GM12873 (cell line): ENCODE results near the gene ALKBH5.
A peak's percentile ranks its signal among the peaks of the same experiment; 100 is the strongest.

Experiments
- TF ChIP-seq, protein P1 (sequence below): IDR thresholded peaks from 2 replicates; pipeline ENCODE4 v1.5.1; 2012; ENCODE audit warnings: low read depth, mild to moderate bottlenecking, moderate library complexity, low read length, control low read depth; ENCODE audit not compliant: insufficient read depth; ENCODE audit errors: missing control alignments

Gene ALKBH5

DNA sequence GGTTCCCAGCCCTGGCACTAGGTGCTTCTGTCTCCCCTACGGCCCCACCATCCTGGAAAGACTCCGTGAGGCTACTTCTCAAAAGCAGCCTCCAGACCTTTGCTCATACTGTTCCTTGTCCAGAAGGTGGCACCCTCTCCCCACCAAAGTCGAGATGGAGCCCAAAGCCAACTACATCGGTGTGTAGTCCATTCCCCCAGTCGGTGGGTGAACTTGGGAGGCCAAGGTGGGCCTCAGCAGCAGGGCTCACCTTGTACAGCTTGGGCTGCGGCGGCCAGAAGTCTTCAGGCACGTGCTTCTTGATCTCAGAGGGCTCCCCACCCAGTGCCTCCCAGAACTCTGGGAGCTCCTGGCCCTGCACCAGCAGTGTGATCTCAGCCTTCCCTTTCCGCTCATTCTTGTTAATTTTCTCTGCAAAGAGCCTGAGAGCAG is 64.7 kb downstream of the ALKBH5 start:
- TF ChIP-seq, protein P1, sequence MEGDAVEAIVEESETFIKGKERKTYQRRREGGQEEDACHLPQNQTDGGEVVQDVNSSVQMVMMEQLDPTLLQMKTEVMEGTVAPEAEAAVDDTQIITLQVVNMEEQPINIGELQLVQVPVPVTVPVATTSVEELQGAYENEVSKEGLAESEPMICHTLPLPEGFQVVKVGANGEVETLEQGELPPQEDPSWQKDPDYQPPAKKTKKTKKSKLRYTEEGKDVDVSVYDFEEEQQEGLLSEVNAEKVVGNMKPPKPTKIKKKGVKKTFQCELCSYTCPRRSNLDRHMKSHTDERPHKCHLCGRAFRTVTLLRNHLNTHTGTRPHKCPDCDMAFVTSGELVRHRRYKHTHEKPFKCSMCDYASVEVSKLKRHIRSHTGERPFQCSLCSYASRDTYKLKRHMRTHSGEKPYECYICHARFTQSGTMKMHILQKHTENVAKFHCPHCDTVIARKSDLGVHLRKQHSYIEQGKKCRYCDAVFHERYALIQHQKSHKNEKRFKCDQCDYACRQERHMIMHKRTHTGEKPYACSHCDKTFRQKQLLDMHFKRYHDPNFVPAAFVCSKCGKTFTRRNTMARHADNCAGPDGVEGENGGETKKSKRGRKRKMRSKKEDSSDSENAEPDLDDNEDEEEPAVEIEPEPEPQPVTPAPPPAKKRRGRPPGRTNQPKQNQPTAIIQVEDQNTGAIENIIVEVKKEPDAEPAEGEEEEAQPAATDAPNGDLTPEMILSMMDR: peak; percentile 77

DNA sequence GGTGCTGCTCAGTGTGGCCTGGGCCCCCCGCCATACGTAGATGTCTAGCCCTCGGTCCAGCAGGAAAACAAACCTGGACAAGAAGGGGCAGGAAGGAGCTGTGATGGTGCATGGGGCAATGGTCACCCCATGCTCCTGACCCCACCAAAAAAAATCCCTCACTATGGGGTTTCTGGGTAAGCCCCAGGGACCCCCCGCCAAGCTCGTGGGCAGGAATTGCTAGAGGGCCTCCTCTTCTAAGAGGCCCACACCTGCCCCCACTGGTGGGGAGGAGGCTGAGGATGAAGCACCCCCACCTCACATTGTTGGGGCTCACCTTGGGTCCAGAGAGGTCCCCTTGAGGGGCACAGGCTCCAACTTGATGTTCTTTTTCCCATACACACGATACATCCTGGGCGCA is 65.2 kb downstream of the ALKBH5 start:
- TF ChIP-seq, protein P1: no peak

DNA sequence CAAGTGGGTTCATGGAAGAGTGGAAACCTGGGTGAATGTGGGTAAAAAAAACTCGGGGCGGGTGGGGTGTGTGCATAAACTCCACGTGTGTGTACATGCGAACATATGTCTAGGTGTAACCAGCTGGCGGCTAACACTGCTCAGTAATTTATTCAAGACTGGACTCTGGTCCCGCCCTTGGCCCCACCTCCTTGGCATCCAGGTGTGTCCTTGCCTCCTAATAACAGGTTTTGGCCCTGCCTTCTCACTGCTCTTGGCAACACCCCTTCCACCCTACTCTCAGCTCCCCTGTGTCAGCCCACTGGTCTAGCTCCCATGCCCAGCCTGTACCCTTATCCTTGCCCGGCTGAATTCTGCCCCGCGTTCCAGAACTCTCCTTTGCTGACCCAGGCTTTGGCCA is 66.6 kb downstream of the ALKBH5 start:
- TF ChIP-seq, protein P1: no peak

DNA sequence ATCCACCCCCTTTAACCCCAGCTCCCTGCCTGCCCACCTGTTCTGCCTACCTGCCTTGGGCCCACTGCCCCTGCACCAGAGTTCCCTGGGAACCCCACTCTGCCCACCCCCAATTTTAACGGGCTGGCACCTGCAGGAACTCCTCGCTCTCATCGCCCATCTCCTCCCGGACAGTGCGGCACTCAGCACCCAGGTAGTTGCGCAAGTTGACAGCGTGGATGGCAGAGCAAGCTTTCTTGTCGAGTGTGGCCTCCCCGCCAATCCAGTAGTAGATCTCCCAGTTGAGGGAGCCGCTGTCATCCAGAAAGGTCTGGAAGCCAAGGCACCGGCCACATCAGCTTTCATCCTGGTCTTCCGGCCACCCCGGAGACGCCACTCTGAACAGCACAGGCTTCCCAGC is 67.1 kb downstream of the ALKBH5 start:
- TF ChIP-seq, protein P1: no peak

DNA sequence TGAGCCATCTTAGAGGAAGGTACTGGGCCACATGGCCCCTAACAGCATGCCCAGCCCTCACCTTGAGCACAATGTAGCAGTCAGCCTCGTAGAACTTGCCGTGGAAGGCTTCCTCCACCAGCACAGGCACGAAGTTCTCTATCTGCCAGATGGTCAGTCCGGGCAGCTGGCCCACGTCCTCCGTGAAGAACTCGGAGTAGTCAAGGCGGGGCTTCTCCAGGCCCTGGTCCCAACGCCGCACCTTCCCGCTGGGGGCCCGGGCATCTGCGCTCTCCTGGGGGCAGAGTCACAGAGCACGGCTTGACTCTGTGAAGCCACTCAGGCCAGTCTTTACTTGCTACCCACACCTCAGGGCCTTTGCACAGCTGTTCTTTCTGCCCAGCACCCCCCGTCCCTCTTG is 67.6 kb downstream of the ALKBH5 start:
- TF ChIP-seq, protein P1: no peak

DNA sequence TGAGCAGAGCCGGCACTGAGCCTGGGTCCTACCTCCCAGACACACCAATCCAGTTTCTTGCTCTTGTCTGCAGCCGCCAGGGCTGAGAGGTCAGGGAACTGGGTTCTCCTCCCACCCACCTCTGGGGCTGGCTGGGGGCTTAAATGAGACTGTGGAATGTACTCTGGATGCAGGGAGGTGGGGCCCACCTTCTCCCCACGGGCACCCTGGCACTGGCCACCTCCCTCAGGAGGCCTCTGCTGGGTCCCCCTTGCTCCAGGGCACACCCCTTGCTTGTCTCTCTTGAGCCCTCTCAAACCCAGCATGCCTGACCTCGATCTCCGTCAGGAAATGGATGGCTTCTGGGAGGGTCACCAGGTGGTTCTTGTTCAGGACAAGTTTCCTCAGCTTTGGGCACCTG is 68.5 kb downstream of the ALKBH5 start:
- TF ChIP-seq, protein P1: no peak

DNA sequence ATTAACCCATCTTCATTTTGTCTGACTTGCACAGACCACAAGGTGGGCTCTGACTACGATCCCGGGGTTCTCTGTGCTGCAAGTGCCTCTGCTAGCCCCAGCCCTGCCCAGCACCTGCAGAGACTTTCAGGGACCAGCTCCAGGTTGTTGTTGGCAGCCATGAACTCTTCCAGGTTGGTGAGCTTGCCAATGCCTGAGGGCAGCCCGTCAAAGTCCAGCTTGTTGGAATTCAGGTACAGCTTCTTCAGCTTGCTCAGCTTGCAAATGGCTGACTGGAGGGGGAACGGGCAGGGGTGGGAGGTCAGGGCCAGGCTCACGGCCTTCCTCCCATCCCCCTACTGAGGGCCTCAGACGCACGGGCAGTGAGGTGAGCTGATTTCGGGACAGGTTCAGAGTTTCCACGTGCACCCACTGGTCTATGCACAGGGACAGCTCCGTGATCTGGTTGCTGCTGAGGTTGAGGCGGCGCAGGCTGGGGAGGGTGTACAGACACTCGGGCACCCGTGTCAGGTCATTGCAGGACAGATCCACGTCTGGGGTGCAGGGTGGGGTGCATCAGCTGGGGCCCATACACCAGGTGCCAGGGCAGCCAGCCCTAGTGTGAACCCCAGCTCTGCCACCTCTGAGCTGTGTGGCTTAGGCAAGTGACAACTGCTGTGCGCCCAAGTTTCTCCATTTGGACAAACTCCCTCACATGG is 69.7 kb downstream of the ALKBH5 start:
- TF ChIP-seq, protein P1: no peak
